ENCODE measurements around the gene MZB1. TPM values are rescaled to one million over a fixed set of nuclear protein-coding genes. Genes with fewer than 3 reads are reported as not detected.

The MZB1 gene
- total RNA-seq, 1 donor from 2014 or later = 12.9 TPM

Other genes with a start within 250 kb of the MZB1 start
- gene SIL1, start 191.5 kb downstream of the MZB1 start, total RNA-seq = 83.0 TPM
- 259 TPM for gene MATR3, start 96.2 kb downstream of the MZB1 start, total RNA-seq
- 75.6 TPM for gene PAIP2, start 48.1 kb downstream of the MZB1 start, total RNA-seq
- gene SLC23A1, start 6.6 kb downstream of the MZB1 start, total RNA-seq = 0.65 TPM
- gene PROB1, start 5.2 kb upstream of the MZB1 start, total RNA-seq = 2.4 TPM
- gene SPATA24, start 14.2 kb upstream of the MZB1 start, total RNA-seq = 7.8 TPM
- gene DNAJC18, start 49.6 kb upstream of the MZB1 start, total RNA-seq = 10.3 TPM
- gene ECSCR, start 72.8 kb upstream of the MZB1 start, total RNA-seq = 31.1 TPM
- not detected for gene SMIM33, start 81.1 kb upstream of the MZB1 start, total RNA-seq
- gene STING1, start 92.8 kb upstream of the MZB1 start, total RNA-seq = 71.5 TPM
- gene UBE2D2, start 171.4 kb upstream of the MZB1 start, total RNA-seq = 180 TPM